ENCODE results near the gene GRM1.

The GRM1 gene

DNA sequence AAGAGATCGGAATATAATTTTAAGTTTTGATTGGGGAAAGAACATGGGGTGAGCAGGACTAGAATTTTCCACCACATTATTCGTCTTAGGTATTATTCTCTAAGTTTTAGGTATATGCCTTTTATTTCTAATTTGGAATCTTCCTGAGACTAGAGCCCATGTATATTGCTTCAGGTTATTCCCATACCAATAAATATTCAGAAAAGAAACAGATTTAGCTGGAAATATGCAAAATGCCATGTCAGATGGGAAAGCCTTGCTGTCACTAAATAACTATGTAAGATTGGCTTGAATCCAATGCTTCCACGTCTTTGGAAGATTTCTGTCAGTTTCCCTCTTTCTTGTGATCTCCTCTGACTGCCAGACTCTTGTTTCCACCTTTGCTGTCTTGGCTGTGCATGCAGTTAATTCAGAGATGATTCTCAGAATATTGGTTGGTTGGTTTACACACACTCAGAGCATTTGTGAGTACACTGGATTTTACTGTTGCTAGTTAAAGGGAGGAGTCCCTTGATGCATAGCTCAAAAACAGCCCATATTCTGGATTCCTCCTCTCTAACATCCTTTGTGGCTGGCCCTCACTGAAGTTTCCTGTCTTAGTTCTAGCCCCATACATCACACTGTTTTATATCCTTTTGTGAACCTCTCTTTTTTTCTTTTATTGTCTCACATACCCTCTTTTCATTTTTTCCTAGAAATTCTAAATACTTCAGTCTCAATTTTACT is 64.3 kb downstream of the GRM1 start:
- H3K4me3 ChIP-seq (replicated peaks; ENCODE audit: low read depth, low read length): no peak overlapping the region
- no peak for TF ChIP-seq CTCF (IDR thresholded peaks at IDR 0.05; ENCODE audit: low read length, missing control alignments)
- DNase-seq (ENCODE audit: low read depth): no peak

DNA sequence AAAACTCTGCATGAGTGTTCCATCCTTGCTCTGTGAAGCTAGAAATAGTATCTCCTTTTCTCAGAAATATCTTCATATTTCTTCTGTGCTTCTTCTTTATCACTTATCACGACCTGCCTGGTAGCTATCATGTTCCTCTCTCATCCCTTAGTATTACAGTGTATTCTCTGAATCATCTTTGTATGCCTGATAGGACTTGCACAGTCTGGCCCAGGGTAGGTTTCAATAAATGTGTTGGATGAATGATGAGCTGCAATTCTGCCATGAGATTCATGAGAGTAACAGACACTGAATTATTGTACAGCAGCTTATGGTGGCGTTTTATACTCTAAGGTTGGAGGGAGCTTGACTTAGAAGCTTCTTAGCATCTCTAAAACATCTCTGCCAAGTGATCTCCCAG is 66.6 kb downstream of the GRM1 start:
- no peak for DNase-seq (ENCODE audit: low read depth)
- TF ChIP-seq CTCF (IDR thresholded peaks at IDR 0.05; ENCODE audit: low read length, missing control alignments): no peak

GRCh38 chr6:146097586-146097985 is 68.7 kb downstream of the GRM1 start:
- no peak for TF ChIP-seq CTCF (IDR thresholded peaks at IDR 0.05; ENCODE audit: low read length, missing control alignments)
- no peak overlapping the region for H3K4me3 ChIP-seq (replicated peaks; ENCODE audit: low read depth, low read length)
- no peak for DNase-seq (ENCODE audit: low read depth)

More for the DNA sequence above, 66.6 kb downstream of the GRM1 start:
- no peak overlapping the region for H3K4me3 ChIP-seq (replicated peaks; ENCODE audit: low read depth, low read length)

DNA sequence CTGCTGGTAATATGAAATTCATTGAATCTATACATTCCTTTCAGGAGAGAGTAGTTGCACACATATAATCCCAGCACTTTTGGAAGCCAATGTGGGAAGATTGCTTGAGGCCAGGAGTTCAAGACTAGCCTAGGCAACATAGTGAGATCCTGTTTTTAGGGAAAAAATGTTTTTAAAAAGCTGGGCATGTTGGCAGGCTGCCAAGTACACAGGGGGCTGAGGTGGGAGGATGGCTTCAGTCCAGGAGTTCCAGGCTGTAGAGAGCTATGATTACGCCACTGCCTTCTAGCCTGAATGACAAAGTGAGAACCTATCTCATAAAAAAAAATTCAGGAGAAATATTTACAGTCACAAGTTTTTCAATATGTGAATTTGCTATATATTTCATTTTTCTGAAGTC is 71.9 kb downstream of the GRM1 start:
- H3K4me3 ChIP-seq (replicated peaks; ENCODE audit: low read depth, low read length): no peak overlapping the region
- TF ChIP-seq CTCF (IDR thresholded peaks at IDR 0.05; ENCODE audit: low read length, missing control alignments): no peak
- no peak for DNase-seq (ENCODE audit: low read depth)

DNA sequence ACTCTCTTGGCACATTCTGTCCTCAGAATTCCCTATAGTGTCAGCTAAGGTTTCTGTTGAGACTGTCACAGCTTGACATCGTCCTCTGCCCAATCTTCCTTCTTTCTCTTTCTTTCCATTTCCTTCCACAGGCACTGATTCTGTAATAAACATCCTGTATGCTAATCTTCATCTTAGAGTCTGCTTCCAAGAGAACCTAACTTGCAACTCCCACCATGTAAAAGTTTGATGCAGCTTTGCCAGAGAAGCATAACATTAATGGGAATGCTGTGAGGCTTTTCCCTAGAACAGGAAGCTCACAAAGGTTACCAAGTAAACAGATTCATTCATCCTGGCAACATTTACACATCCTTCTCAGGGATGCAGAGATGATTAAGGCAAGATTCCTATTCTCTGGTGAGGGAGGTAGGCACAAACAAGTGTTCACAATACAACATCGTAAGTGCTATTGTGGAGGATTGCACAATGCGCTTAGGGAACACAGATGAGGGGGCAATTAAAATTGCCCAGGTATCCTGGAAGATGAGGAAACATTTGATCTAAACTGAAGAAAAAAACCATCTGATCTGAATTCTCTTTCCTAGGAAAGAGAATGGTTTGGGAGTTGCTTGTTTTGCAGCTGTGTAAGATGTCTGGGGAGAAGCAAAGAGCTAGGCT is 74.7 kb downstream of the GRM1 start:
- DNase-seq (ENCODE audit: low read depth): no peak
- TF ChIP-seq CTCF (IDR thresholded peaks at IDR 0.05; ENCODE audit: low read length, missing control alignments): no peak
- no peak overlapping the region for H3K4me3 ChIP-seq (replicated peaks; ENCODE audit: low read depth, low read length)

DNA sequence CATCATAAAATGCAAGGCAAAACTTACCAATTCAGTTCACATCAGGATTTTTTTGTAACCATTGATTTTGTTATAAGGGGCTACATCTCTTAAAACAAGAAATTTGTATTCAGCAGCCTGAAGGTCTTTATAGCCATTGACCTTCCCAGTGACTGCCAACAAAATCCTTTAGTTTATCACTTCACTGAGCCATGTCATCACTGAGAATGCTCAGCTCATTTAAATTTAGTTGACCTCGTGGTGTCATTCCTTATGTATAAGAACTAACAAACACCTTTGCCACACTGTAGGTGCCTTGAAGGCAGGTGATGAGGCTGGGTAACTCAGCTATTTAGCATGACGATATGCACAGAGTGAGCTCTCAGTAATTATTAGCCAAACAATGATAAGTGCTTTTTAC is 77.7 kb downstream of the GRM1 start:
- H3K4me3 ChIP-seq (replicated peaks; ENCODE audit: low read depth, low read length): no peak overlapping the region
- TF ChIP-seq CTCF (IDR thresholded peaks at IDR 0.05; ENCODE audit: low read length, missing control alignments): no peak
- no peak for DNase-seq (ENCODE audit: low read depth)

DNA sequence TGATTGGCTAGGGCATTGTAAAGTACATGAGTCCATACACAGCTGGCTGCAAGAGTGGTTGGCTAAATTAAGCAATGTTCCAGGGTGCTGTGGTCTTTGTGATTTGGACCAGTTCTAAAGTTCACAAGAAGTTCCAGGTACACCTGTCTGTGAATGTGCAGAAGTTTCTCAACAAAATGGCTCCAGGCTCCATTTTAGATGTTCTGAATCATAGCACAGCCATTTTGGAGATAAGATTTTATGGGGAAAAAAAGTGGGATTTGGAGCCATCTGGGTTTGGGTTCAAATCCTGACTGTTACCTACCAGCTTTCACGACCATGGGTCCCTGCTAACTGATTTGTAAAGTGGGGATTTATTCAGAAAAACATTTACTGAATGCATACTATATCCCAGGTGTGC is 82.1 kb downstream of the GRM1 start:
- no peak overlapping the region for H3K4me3 ChIP-seq (replicated peaks; ENCODE audit: low read depth, low read length)
- no peak for DNase-seq (ENCODE audit: low read depth)
- TF ChIP-seq CTCF (IDR thresholded peaks at IDR 0.05; ENCODE audit: low read length, missing control alignments): no peak

Measured in fibroblast of pulmonary artery (primary cell).